BE2C (cell line): Measurements from ENCODE around the gene MCC.

Source experiments
- DNase-seq: peaks from one replicate; pipeline ENCODE4 v3.0.0-alpha.2; 2020
- H3K27me3 ChIP-seq: fragments of 250-450 bp; sonication (Bioruptor Pico); 2 replicates; pipeline ENCODE4 v1.5.1; 2020; ENCODE audit warnings: mild to moderate bottlenecking
- H3K36me3 ChIP-seq: fragments of 250-450 bp; sonication (Bioruptor Pico); 2 replicates; pipeline ENCODE4 v1.5.1; 2020; ENCODE audit warnings: mild to moderate bottlenecking
- H3K4me1 ChIP-seq: fragments of 250-450 bp; sonication (Bioruptor Pico); 2 replicates; pipeline ENCODE4 v1.5.1; 2020
- H3K4me3 ChIP-seq: 2 replicates; pipeline ENCODE4 v1.5.1; 2011; ENCODE audit warnings: low read depth, low read length
- H3K9me3 ChIP-seq: fragments of 250-450 bp; sonication (Bioruptor Pico); 2 replicates; pipeline ENCODE4 v1.5.1; 2020
- TF ChIP-seq, protein P1 (sequence below): IDR thresholded peaks from 2 replicates; pipeline ENCODE4 v1.5.1; 2012; ENCODE audit warnings: mild to moderate bottlenecking, low read depth, low read length

MCC gene

DNA sequence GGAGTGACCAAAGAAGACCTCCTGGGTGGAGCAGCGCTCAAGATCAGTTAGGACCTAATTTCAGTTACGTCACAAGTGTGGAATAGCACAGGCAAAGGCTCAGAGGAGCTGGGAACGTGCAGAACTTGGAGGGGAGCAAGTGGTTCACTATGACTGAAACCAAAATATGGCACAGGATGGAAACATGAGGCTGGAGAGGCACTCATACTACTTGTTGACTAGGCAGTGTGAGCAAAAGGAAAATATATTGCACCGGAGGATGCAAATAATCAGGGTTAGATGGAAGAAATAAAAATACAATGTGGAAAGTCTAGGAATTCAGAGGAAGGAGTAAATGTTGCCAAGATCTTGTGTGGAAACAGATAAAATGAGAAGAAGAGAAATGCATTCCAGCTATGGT is 363.3 kb downstream of the MCC start:
- no peaks in the 10 kb centered on the region; the same call in 1 of the 2 replicates for H3K9me3 ChIP-seq
- no peaks in the 10 kb centered on the region for H3K27me3 ChIP-seq
- TF ChIP-seq, protein P1, sequence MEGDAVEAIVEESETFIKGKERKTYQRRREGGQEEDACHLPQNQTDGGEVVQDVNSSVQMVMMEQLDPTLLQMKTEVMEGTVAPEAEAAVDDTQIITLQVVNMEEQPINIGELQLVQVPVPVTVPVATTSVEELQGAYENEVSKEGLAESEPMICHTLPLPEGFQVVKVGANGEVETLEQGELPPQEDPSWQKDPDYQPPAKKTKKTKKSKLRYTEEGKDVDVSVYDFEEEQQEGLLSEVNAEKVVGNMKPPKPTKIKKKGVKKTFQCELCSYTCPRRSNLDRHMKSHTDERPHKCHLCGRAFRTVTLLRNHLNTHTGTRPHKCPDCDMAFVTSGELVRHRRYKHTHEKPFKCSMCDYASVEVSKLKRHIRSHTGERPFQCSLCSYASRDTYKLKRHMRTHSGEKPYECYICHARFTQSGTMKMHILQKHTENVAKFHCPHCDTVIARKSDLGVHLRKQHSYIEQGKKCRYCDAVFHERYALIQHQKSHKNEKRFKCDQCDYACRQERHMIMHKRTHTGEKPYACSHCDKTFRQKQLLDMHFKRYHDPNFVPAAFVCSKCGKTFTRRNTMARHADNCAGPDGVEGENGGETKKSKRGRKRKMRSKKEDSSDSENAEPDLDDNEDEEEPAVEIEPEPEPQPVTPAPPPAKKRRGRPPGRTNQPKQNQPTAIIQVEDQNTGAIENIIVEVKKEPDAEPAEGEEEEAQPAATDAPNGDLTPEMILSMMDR, result no peak
- peaks cover 15% of the 10 kb centered on the region for H3K36me3 ChIP-seq
- DNase-seq, result no peak
- H3K4me3 ChIP-seq, result peak overlapping the region; percentile 6; the same call in 1 of the 2 replicates
- peaks cover 46% of the 10 kb centered on the region for H3K4me1 ChIP-seq

DNA sequence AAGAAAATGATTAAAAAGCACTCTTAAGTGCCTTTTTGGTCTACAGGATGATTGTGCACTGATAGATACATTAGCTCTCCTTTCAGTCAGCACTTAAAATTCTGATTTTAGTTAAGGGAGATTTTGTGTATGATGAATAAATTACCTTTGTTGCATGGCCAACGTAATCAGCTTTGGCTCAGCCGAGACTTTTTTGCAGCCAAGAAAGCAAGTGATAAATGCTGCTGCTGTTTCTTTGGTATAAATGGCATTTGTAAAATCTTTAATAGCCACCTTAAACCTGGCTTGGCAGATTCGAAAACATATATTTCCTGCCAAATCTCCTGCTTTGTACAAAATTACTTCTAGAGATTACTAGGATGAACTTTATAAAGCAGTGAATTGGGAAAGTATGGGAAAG is 364.0 kb downstream of the MCC start:
- H3K4me1 ChIP-seq, result peaks cover 49% of the 10 kb centered on the region
- TF ChIP-seq, protein P1, result no peak
- H3K36me3 ChIP-seq, result peaks cover 15% of the 10 kb centered on the region
- no peaks in the 10 kb centered on the region for H3K27me3 ChIP-seq
- no peaks in the 10 kb centered on the region; the same call in 1 of the 2 replicates for H3K9me3 ChIP-seq
- DNase-seq, result no peak
- H3K4me3 ChIP-seq, result peak overlapping the region; percentile 6; the same call in 1 of the 2 replicates

DNA sequence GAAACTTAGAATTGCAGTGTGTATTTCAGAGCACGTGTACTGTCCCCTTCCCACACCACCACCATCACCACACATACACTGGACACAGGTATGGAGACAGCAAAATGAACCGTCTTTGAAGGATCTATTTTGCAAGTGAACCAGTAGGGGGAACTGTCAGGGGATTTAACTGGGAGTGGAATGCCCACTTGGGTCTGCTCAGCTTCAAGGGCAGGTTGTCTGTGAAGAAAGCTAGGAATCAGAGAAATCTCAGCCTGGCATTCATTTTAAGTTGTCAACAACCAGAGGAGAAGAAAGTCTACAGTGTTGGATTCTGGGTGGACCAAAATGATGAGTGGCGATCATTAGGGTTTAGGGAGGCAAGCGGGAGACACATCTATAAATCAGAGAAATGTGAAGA is 364.6 kb downstream of the MCC start:
- peak; percentile 60 for DNase-seq

DNA sequence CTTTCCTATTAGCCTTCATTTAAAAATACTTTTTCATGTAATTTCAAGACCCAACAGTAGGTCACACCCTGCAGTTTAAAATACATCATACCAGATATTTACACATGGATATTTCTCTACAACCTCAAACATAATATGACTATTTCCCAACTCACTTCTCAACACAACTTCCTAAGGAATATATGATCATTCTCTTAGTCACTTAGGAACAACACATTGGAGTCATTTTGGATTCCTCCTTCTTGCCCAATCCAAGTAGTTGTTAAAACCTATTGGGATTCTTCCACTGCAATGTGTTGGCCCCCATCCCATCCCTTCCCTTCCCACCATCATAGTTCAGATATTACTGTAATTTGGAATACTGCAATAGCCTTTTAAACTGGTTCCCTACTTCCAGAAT is 366.2 kb downstream of the MCC start:
- TF ChIP-seq, protein P1, result no peak
- H3K9me3 ChIP-seq, result no peaks in the 10 kb centered on the region; the same call in 1 of the 2 replicates
- DNase-seq, result no peak
- H3K4me3 ChIP-seq, result no peak overlapping the region
- H3K36me3 ChIP-seq, result peaks cover 13% of the 10 kb centered on the region
- H3K27me3 ChIP-seq, result no peaks in the 10 kb centered on the region
- H3K4me1 ChIP-seq, result peaks cover 61% of the 10 kb centered on the region

More for the DNA sequence above, 364.6 kb downstream of the MCC start:
- Histone ChIP-seq H3K36me3 (peaks cover 10% of the 10 kb centered on the region), H3K9me3 (no peaks in the 10 kb centered on the region; the same call in 1 of the 2 replicates), H3K4me1 (peaks cover 51% of the 10 kb centered on the region), H3K4me3 (no peak overlapping the region), H3K27me3 (no peaks in the 10 kb centered on the region)
- TF ChIP-seq, protein P1, result peak; percentile 81

DNA sequence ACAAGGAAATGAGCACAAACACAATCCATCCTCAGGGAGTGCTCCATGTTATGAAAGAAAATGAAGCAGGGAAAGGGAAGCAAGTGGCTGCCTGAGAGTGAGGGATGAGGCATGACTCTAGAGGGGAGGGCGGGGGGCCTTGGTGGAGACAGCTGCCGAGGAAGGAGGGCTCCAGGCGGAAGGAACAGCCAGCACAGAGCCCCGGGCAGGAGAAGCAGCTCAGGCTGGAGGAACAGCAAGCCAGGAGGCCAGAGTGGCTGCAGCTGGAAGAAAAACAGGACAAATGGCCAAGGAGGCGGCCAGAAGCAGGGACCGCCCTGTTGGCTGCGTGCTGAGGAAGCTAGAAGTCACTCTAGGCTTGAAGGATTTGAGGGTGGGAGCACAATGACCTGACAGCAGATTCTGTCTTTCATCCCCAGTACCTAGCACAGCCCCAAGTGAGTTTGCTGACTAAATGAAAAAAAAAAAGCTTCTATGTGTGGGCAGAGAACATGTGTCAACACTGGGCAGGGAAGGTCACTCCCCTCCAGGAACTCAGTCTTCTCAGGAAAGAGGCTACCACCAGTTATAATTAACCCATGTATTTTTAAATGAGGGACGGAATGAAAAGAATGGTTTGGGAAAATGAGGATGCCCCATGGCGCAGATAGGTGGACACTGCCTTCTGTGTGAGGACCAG is 368.9 kb downstream of the MCC start:
- peaks cover 54% of the 10 kb centered on the region for H3K4me1 ChIP-seq
- H3K27me3 ChIP-seq, result no peaks in the 10 kb centered on the region
- no peaks in the 10 kb centered on the region for H3K9me3 ChIP-seq
- TF ChIP-seq, protein P1, result no peak
- peaks cover 26% of the 10 kb centered on the region for H3K36me3 ChIP-seq
- DNase-seq, result peak; percentile 44
- no peak overlapping the region for H3K4me3 ChIP-seq

DNA sequence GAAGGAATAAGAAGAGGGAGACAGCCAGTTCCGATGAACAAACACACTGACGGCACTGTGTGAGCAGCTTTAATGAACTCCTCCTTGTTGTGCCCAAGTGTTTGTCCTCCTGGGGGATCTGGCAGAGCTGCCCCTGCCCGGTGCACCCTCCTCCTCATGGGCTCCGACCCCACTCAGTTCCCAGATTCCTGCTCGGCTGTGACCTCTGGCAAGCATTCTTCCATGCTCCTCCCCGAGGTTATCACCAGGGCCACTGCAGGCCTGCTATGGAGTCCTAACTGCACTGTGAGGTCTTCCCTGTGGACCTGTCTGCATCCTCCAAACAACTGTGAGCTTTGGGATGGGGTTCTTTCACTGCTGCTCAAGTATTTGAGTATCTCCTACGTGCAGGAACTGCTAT is 369.5 kb downstream of the MCC start:
- no peaks in the 10 kb centered on the region for H3K27me3 ChIP-seq
- peaks cover 26% of the 10 kb centered on the region for H3K36me3 ChIP-seq
- TF ChIP-seq, protein P1, result no peak

More for the DNA sequence above, 369.5 kb downstream of the MCC start:
- no peaks in the 10 kb centered on the region for H3K9me3 ChIP-seq
- no peak overlapping the region for H3K4me3 ChIP-seq
- peak; percentile 45 for DNase-seq
- H3K4me1 ChIP-seq, result peaks cover 52% of the 10 kb centered on the region
